Bronchial epithelial cell (primary cell): ENCODE data around the gene XAF1. TPM values are rescaled to one million over a fixed set of nuclear protein-coding genes. Genes with fewer than 3 reads are reported as not detected.
"Not testable (repeated sequence)": the region's sequence is repeated elsewhere in the genome, so short reads cannot be mapped to it uniquely, and the experiment has no call there.

Experiments
- DNase-seq: peaks from one replicate; pipeline ENCODE4 v3.0.0-alpha.2; 2010; ENCODE audit warnings: low read depth
- FAIRE-seq: peaks from 2 replicates; lab custom pipeline; 2011; peaks lifted over from hg19 to GRCh38; lab: Jason Lieb, UNC
- H3K27me3 ChIP-seq: 2 replicates; pipeline ENCODE4 v1.5.1; 2011; ENCODE audit warnings: low read length; ENCODE audit not compliant: control insufficient read depth, insufficient read depth
- H3K36me3 ChIP-seq: 2 replicates; pipeline ENCODE4 v1.5.1; 2011; ENCODE audit warnings: low read length; ENCODE audit not compliant: control insufficient read depth, insufficient read depth
- H3K4me3 ChIP-seq: 2 replicates; pipeline ENCODE4 v1.5.1; 2011; ENCODE audit warnings: mild to moderate bottlenecking, low read depth, low read length, control low read depth
- total RNA-seq: library from RNA; depleted of rRNA; stranded (reverse); fragments of >200 nt; gene quantifications from 2 replicates; pipeline ENCODE4 v1.2.1, GENCODE V29; 2014
- TF ChIP-seq, protein P1 (sequence below): IDR thresholded peaks from 2 replicates; pipeline ENCODE4 v1.5.1; 2011; ENCODE audit warnings: mild to moderate bottlenecking, moderate library complexity, low read length, control low read depth, inconsistent platforms; ENCODE audit not compliant: insufficient read depth, severe bottlenecking

Gene XAF1
- total RNA-seq, 1 donor from 2014 or later, result 0.53 TPM

DNA sequence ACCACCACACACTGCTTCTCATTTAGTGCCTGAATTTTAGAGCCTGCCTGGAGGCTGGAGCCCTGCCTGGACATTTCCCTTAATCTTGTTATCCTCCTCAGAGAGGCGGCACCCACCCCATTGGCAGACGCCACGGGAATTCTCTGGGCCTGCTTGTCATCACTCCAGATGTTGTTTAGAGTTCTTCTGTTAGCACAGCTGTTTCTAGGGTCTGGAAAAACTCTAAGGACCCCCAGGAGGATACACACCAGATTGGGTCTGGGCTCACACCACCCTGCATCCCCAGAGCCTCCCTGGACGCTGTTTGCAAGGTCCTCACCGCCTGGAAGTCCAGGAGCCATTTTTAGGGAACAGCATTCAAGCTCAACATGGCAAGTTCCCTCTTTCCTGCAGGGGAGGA is 565 bp upstream of the XAF1 start:
- no peak overlapping the region for H3K4me3 ChIP-seq
- no peak for DNase-seq
- no peaks in the 10 kb centered on the region for H3K27me3 ChIP-seq
- no peak for FAIRE-seq
- TF ChIP-seq, protein P1, sequence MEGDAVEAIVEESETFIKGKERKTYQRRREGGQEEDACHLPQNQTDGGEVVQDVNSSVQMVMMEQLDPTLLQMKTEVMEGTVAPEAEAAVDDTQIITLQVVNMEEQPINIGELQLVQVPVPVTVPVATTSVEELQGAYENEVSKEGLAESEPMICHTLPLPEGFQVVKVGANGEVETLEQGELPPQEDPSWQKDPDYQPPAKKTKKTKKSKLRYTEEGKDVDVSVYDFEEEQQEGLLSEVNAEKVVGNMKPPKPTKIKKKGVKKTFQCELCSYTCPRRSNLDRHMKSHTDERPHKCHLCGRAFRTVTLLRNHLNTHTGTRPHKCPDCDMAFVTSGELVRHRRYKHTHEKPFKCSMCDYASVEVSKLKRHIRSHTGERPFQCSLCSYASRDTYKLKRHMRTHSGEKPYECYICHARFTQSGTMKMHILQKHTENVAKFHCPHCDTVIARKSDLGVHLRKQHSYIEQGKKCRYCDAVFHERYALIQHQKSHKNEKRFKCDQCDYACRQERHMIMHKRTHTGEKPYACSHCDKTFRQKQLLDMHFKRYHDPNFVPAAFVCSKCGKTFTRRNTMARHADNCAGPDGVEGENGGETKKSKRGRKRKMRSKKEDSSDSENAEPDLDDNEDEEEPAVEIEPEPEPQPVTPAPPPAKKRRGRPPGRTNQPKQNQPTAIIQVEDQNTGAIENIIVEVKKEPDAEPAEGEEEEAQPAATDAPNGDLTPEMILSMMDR, result no peak
- no peaks in the 10 kb centered on the region for H3K36me3 ChIP-seq

DNA sequence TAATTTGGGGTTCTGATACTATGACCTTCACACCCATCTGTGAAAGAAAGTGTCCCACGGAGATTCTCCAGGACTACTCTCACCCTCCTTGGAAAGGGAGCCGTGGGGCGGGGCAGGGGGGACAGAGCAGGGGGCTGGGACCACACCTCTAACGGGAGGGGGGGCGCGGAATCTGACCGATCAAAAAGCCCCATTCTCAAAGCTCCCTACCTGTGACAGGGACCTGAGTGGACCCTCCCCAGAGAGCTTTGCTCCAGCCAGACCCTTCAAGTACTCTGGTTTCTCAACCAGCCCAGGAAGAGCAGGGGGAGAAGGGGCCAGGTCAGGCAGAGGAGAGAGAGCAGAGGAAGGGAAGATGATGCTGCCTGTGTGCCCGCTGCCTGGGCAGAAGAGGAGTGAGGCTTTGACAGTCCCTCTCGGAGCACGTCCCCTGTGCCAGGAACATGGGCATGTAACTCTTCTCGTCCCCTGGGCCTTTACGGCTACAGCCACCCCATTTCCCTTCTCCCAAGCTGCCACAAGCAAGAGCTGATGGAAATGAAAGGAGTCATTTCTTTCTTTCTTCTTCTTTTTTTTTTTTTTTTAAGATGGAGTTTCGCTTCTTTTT is 682 bp downstream of the XAF1 start:
- TF ChIP-seq, protein P1, result no peak
- no peak overlapping the region for H3K4me3 ChIP-seq
- H3K27me3 ChIP-seq, result no peaks in the 10 kb centered on the region
- FAIRE-seq (no peak), DNase-seq (no peak)
- H3K36me3 ChIP-seq, result no peaks in the 10 kb centered on the region

DNA sequence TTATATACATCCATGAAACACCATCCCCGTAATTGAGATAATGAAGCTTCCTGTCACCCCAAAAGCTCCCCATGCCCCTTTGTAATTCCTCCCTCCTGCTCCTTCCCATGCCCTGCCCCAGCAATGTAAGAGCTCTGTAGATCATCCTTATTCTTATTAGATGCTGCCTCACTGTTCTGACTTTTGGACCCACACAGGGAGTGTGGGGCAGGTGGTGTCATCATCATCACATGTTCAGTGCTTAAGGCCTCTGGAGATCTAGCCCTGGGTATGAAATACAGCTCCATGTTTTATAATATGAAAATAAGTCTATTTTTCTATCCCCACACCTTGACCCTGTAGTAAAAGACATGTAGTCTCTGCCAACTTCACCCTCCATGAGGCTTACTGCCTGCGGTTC is 1.9 kb downstream of the XAF1 start:
- DNase-seq (no peak), FAIRE-seq (no peak)
- no peaks in the 10 kb centered on the region for H3K36me3 ChIP-seq
- H3K27me3 ChIP-seq, result no peaks in the 10 kb centered on the region
- TF ChIP-seq, protein P1, result no peak
- no peak overlapping the region for H3K4me3 ChIP-seq

DNA sequence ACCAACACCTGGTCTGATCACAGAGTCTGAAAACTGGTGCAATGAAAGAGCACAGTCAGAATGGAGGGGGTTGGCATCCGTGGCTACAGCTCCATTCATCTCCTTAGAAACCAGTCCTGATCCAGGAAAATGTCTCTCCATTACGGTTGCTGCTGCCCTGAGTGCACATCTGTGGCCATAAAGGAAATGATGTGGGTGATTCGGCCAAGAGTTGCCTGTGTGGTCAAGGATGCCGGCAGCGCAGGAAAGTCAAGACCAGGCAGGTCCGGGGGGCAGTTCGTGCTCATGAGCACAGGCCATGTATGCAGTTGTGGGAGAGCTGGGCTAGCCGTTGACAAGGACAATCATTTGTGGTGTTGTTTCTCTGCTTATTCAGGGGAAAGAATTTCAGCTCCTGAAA is 5.9 kb downstream of the XAF1 start:
- FAIRE-seq, result no peak
- Histone ChIP-seq H3K4me3 (no peak overlapping the region), H3K27me3 (no peaks in the 10 kb centered on the region), H3K36me3 (no peaks in the 10 kb centered on the region)
- DNase-seq, result no peak
- TF ChIP-seq, protein P1, result no peak

DNA sequence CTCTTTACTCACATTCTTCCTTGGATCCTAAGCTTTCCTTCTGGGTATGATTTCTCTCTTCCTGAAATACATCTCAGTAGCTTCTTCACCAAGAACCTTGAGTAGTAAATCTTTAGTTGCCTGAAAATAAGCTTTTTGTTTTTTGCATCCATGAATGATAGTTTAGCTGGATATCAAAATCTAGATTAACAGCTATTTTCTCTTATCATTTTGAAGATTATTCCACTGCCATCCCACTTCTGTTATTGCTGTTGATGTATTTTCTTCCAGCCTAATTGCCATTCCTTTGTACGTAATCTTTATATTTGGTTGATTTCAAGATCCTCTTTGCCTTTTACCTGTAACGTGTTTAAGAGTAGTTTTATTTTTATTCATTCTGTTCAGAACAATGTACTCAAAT is 12.6 kb downstream of the XAF1 start:
- H3K36me3 ChIP-seq, result no peaks in the 10 kb centered on the region
- H3K27me3 ChIP-seq, result no peaks in the 10 kb centered on the region
- no peak for FAIRE-seq
- TF ChIP-seq, protein P1, result no peak
- DNase-seq, result no peak
- H3K4me3 ChIP-seq, result no peak overlapping the region

DNA sequence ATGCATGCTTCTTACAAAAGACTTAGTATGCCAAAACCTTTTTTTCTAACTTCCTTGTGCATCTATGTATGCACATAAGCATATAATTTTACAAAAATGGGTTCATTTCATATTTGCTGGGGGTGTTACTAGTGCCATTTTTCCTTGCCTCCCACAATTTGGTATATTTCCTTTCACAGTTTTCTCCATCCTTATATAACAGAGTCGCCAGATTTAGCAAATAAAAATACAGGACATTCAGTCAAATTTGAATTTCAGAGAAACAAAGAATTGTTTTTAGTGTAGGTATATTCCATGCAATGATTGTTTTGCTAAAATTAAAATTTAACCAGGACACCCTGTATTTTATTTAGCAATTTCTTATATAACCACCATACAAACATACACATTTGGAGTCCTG is 16.2 kb downstream of the XAF1 start:
- Histone ChIP-seq H3K36me3 (no peaks in the 10 kb centered on the region), H3K4me3 (no peak overlapping the region), H3K27me3 (peaks cover 9% of the 10 kb centered on the region)
- TF ChIP-seq, protein P1, result no peak
- FAIRE-seq, result no peak
- no peak for DNase-seq

DNA sequence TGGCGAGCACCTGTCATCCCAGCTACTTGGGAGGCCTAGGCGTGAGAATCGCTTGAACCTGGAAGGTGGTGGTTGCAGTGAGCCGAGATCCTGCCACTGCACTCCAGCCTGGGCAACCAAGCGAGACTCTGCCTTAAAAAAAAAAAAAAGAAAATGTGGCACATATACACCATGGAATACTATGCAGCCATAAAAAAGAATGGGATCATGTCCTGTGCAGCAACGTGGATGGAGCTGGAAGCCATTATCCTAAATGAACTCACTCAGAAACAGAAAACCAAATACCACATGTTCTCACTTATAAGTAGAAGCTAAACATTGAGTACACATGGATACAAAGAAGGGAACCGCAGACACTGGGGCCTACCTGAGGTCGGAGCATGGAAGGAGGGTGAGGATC is 19.1 kb downstream of the XAF1 start:
- not testable (repeated sequence) for FAIRE-seq, DNase-seq, H3K36me3 ChIP-seq, H3K4me3 ChIP-seq
- peaks cover 10% of the 10 kb centered on the region for H3K27me3 ChIP-seq
